ENCODE results near the gene STK32B.

DNA sequence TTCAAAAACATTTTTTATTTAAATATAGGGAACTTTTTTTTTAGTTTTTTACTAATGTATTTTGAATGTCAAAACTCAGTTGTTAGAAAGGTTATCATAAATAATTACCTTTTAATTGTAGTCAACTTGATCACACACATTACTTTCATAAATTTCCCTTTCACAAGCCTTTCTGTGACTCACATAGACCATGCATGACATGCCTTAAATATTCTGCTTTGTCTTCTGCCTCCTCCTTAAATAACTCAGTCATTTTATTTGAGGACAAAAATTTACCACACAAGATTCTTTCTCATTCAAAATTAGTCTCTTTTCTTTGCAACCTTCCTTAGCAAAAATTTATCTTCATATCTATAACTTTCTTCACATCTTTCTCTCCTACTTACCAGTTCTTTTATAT lies 437.1 kb downstream of the STK32B start:
- no peak for TF ChIP-seq POLR2A (IDR thresholded peaks at IDR 0.05)
- no peak for TF ChIP-seq CTCF (IDR thresholded peaks at IDR 0.05)
